AG08396 (cell line): Measurements from ENCODE around the gene CDHR2.

Source experiments
- DNase-seq: peaks from one replicate; pipeline ENCODE4 v3.0.0; 2012; ENCODE audit warnings: low spot score, mixed read lengths

The CDHR2 gene

GRCh38 chr5:176640616-176641015 lies 91.5 kb downstream of the CDHR2 start:
- no peak for DNase-seq

DNA sequence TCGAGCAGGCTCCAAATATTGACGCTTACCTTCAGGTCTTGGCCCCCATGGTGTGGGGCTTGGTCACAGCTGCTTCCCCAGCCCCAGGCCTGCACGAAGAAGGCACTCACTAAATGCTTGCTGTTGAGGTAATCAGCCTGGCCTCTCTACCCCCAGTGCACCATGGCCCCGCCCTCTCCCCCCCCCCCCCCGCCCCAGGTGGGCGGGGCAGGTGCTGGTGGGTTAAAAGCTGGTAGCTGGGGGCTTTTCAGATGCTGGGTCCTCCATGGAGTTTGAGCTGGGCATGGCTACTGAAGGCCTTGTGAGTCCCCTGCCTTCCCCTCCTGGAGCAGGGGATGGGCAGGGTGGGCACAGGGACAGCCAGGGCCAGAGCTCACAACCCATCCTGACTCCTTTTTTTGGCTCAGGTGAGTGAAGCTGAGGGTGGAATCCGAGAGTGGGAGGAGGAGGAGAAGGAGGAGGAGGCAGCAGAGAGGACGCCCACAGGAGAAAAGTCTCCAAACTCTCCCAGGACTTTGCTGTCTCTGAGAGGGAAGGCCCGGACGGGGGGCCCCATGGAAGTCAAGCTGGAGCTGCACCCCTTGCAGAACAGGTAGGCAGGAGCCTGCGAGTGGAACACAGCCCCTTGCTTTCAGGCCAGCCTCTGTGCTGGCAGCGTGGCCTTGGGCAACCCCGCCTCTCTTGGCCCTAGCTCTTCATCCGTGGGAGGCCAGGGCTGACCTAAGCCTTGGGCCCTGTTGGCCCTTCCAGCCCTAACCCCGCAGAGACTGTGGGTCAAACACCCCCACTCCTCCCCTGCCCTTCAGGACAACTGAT lies 93.7 kb downstream of the CDHR2 start:
- DNase-seq = no peak

DNA sequence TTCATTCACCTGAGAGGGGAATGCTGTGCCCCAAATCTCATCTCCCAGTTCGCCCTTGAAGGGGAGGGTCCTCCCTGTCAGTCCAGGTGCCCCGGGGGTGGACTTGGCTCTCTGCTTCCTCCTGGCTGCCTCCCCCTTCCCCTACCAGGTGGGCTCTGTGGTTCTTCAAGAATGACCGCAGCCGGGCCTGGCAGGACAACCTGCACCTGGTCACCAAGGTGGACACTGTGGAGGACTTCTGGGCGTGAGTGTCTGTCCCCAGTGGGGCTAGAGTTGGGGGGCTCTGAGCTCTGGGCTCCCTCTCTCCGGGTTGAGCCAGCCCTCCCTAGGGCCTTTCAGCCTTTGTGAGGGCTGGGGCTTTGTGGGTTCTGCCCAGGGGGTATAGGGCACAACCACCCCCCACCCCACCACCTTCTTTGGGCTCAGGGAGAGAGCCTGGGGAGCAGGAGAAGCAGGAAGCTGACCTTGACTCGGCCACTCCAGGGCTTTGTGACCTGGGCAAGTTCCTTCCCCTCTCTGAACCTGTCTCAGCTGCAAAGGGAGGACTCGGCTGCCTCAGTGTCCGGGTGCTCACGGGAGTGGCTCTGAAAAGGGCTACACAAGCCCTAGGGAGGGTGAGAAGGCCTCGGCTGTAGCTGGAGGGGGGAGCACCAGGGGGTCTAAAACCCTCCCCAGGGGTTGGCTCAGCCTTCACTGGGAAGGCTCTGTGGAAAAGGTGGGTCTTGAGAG lies 94.5 kb downstream of the CDHR2 start:
- DNase-seq = no peak

- no peak for DNase-seq
Measured at GRCh38 chr5:176644294-176644693, 95.2 kb downstream of the CDHR2 start.

DNA sequence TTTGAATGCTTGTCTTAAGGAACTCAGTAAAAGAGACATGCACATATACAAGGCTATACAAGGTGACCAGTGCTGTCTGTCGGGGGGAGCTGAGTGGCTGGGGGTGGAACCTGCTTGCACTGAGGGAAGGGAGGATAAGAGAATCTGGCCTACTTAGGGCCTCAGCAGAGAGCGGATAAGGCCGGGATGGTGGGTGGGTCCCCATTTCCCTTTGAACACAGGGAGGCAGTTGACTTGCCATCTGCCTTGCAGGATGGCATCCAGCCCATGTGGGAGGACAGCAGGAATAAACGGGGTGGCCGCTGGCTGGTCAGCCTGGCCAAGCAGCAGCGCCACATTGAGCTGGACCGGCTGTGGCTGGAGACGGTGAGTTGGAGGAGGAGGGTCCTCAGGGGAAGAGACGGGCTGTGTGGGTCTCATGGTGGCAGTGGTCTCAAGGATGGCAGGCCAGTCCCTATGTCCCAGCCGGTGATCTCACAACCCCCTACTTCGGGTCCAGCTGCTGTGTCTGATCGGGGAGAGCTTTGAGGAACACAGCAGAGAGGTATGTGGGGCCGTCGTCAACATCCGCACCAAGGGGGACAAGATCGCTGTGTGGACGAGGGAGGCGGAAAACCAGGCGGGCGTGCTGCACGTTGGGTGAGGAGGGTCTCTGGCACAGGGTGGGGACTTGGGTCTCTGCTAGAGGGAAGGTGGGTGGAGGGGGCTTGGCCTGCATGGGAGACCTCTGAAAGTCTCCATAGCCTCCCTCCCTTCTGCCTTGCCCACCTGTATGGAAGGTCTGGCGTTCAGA lies 95.9 kb downstream of the CDHR2 start:
- DNase-seq = no peak
